Mesenchymal stem cell (in vitro differentiated cells and primary cell): ENCODE measurements around the gene FAM222A.
A peak's percentile ranks its signal among the peaks of the same experiment; 100 is the strongest.

Experiments
- DNase-seq: peaks from one replicate; pipeline ENCODE4 v3.0.0-alpha.2; 2013
- H2AFZ ChIP-seq: one replicate; pipeline ENCODE4 v1.6.1; 2013; ENCODE audit warnings: low read depth, mild to moderate bottlenecking, control low read depth, inconsistent platforms, low read length, moderate library complexity
- H2AK5ac ChIP-seq: 2 replicates; pipeline ENCODE4 v1.6.1; 2013; ENCODE audit warnings: low read length, moderate library complexity, mild to moderate bottlenecking, inconsistent platforms; ENCODE audit not compliant: severe bottlenecking
- H2BK120ac ChIP-seq: one replicate; pipeline ENCODE4 v1.6.1; 2013; ENCODE audit warnings: low read depth, mild to moderate bottlenecking, inconsistent platforms, low read length, moderate library complexity
- H2BK12ac ChIP-seq, 2 experiments: one replicate each; pipeline ENCODE4 v1.6.1; 2013; ENCODE audit warnings: inconsistent platforms in 2 of 2, low read length in 2 of 2, mild to moderate bottlenecking in 2 of 2, moderate library complexity in 2 of 2, control low read depth in 1 of 2
- H2BK15ac ChIP-seq: one replicate; pipeline ENCODE4 v1.6.1; 2013; ENCODE audit warnings: mild to moderate bottlenecking, low read depth, inconsistent platforms; ENCODE audit not compliant: poor library complexity, severe bottlenecking
- H2BK5ac ChIP-seq: 2 replicates; pipeline ENCODE4 v1.6.1; 2013; ENCODE audit warnings: low read depth, mild to moderate bottlenecking, low read length, control low read depth, inconsistent platforms; ENCODE audit not compliant: poor library complexity, severe bottlenecking
- H3K14ac ChIP-seq, 2 experiments: one replicate each; pipeline ENCODE4 v1.6.1; 2013; ENCODE audit warnings: inconsistent platforms in 2 of 2, low read length in 2 of 2, control low read depth in 1 of 2, mild to moderate bottlenecking in 1 of 2, moderate library complexity in 1 of 2
- H3K18ac ChIP-seq, 2 experiments: one replicate each; pipeline ENCODE4 v1.6.1; 2013; ENCODE audit warnings: inconsistent platforms in 2 of 2, low read length in 2 of 2, control low read depth in 1 of 2, low read depth in 1 of 2, mild to moderate bottlenecking in 1 of 2
- H3K23ac ChIP-seq, 2 experiments: one replicate each; pipeline ENCODE4 v1.6.1; 2013; ENCODE audit warnings: inconsistent platforms in 2 of 2, low read length in 2 of 2, mild to moderate bottlenecking in 2 of 2, moderate library complexity in 2 of 2, control low read depth in 1 of 2
- H3K27ac ChIP-seq: 2 replicates; pipeline ENCODE4 v1.5.1; 2013; ENCODE audit warnings: mild to moderate bottlenecking, moderate library complexity, low read length, control low read depth, inconsistent platforms; ENCODE audit not compliant: poor library complexity, severe bottlenecking
- H3K27me3 ChIP-seq, 2 experiments: 2 replicates each; pipeline versions ENCODE4 v1.6.1 to v1.7.0; 2013; ENCODE audit warnings: low read length in 2 of 2, mild to moderate bottlenecking in 2 of 2, moderate library complexity in 2 of 2, control low read depth in 1 of 2, inconsistent platforms in 1 of 2; ENCODE audit not compliant: control insufficient read depth in 1 of 2, insufficient read depth in 1 of 2
- H3K36me3 ChIP-seq, 2 experiments: 2 replicates each; pipeline versions ENCODE4 v1.6.1 to v1.7.0; 2013; ENCODE audit warnings: low read length in 2 of 2, control low read depth in 1 of 2, inconsistent platforms in 1 of 2, low read depth in 1 of 2, mild to moderate bottlenecking in 1 of 2; ENCODE audit not compliant: insufficient read depth in 2 of 2, control insufficient read depth in 1 of 2
- H3K4ac ChIP-seq, 2 experiments: one replicate each; pipeline ENCODE4 v1.6.1; 2013; ENCODE audit warnings: inconsistent platforms in 2 of 2, low read length in 2 of 2, mild to moderate bottlenecking in 2 of 2, moderate library complexity in 2 of 2, control low read depth in 1 of 2, low read depth in 1 of 2
- H3K4me1 ChIP-seq: 2 replicates; pipeline ENCODE4 v1.6.1; 2013; ENCODE audit warnings: low read depth, low read length, control low read depth; ENCODE audit not compliant: control insufficient read depth, insufficient read depth
- H3K4me2 ChIP-seq: 2 replicates; pipeline ENCODE4 v1.6.1; 2013; ENCODE audit warnings: low read length, mild to moderate bottlenecking, inconsistent platforms; ENCODE audit not compliant: poor library complexity, severe bottlenecking
- H3K4me3 ChIP-seq, 2 experiments: 2 replicates each; pipeline versions ENCODE4 v1.5.1 to v1.7.0; 2013; ENCODE audit warnings: low read length in 2 of 2, mild to moderate bottlenecking in 2 of 2, control low read depth in 1 of 2, low read depth in 1 of 2; ENCODE audit not compliant: insufficient read depth in 1 of 2
- H3K79me1 ChIP-seq: replicated peaks from 2 replicates; pipeline ENCODE4 v1.6.1; 2013; ENCODE audit warnings: mild to moderate bottlenecking, control low read depth, low read length, inconsistent platforms; ENCODE audit not compliant: poor library complexity, severe bottlenecking
- H3K9ac ChIP-seq: 2 replicates; pipeline ENCODE4 v1.7.0; 2013; ENCODE audit warnings: mild to moderate bottlenecking, low read length, moderate library complexity
- H3K9me3 ChIP-seq: 2 replicates; pipeline ENCODE4 v1.7.0; 2013; ENCODE audit warnings: mild to moderate bottlenecking, low read length; ENCODE audit not compliant: control insufficient read depth
- H4K8ac ChIP-seq: one replicate; pipeline ENCODE4 v1.6.1; 2013; ENCODE audit warnings: inconsistent platforms, mild to moderate bottlenecking, low read length, moderate library complexity
- H4K91ac ChIP-seq: one replicate; pipeline ENCODE4 v1.6.1; 2013; ENCODE audit warnings: mild to moderate bottlenecking, low read length, inconsistent platforms
- WGBS: methylation state at CpG from one replicate; pipeline ENCODE4 v1.1.7; 2013; ENCODE audit warnings: mixed read lengths; 5-methylcytosine and 5-hydroxymethylcytosine counted together

The FAM222A gene

DNA sequence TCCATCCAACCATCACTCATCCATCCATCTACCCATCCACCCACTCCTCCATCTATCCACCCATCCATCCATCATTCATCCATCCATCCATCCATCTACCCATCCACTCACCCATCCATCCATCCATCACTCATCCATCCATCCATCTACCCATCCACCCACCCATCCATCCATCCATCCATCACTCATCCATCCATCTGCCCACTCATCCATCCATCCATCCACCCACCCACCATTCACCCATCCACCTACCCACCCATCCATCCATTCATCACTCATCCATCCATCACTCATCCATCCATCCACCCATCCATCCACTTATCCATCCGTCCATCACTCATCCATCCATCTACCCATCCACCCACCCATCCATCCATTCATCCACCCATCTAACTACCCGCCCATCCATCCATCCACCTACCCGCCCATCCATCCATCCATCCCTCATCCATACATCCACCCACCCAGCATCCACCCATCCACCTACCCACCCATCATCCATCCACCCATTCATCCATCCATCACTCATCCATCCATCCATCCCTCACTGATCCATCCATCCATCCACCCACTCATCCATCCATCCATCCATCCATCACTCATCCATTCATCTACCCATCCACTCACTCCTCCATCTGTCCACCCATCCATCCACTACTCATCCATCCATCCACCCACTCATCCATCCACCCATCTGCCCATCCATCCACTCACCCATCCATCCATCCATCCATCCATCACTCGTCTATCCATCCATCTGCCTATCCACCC is 95.4 kb downstream of the FAM222A start:
- H3K9me3 ChIP-seq: peaks cover 7% of the 10 kb centered on the region
- H4K91ac ChIP-seq: no peak overlapping the region
- no peak overlapping the region for H2AK5ac ChIP-seq
- H3K4me1 ChIP-seq: no peaks in the 10 kb centered on the region
- no peak overlapping the region for H2BK15ac ChIP-seq
- DNase-seq: no peak
- H2AFZ ChIP-seq: no peak overlapping the region
- peaks cover 0 to 7% of the 10 kb centered on the region in 2 experiments for H3K36me3 ChIP-seq
- no peak overlapping the region for H3K18ac ChIP-seq
- no peak overlapping the region for H4K8ac ChIP-seq
- no peak overlapping the region for H3K9ac ChIP-seq
- no peaks in the 10 kb centered on the region for H3K27me3 ChIP-seq
- no peak overlapping the region for H3K23ac ChIP-seq
- H3K14ac ChIP-seq: no peak overlapping the region
- H2BK120ac ChIP-seq: no peak overlapping the region
- H3K79me1 ChIP-seq: no peaks in the 10 kb centered on the region
- H3K4me3 ChIP-seq: no peak overlapping the region
- H2BK12ac ChIP-seq: no peak overlapping the region
- H3K4me2 ChIP-seq: no peak overlapping the region
- WGBS: 75% methylated on average over 4 of the region's 4 CpGs
- no peak overlapping the region for H3K27ac ChIP-seq
- H2BK5ac ChIP-seq: no peak overlapping the region
- no peak overlapping the region for H3K4ac ChIP-seq

DNA sequence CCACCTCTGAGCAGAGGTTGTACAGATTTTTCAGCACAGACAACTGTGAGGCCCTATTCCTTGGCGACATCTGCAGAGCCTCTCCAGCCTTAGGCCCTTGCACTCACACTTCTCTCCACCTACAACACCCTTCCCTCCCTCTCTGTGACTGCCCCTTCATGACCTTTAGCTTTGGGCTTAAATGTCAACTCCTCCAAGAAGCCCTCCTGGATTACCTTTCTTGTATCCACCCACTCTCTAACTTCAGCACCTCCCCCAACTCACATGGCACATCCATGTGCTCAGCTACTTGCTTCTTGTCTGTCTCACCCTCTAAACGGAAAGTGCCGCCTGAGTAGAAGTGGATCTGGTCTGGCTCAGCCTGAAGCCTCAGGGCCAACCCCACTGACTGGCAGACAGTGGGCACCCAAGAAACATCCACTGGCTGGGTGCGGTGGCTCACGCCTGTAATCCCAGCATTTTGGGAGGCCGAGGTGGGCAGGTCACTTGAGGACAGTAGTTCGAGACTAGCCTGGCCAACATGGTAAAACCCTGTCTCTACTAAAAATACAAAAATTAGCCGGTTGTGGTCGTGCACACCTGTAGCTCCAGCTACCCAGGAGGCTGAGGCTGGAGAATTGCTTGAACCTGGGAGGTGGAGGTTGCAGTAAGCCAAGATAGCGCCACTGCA is 97.5 kb downstream of the FAM222A start:
- Histone ChIP-seq H3K14ac (no peak overlapping the region), H3K4me1 (no peaks in the 10 kb centered on the region), H4K8ac (no peak overlapping the region), H3K79me1 (no peaks in the 10 kb centered on the region), H4K91ac (no peak overlapping the region), H3K9me3 (peaks cover 8% of the 10 kb centered on the region), H2AFZ (no peak overlapping the region), H2BK5ac (no peak overlapping the region), H3K4ac (no peak overlapping the region), H2BK15ac (peak overlapping the region; percentile 77), H2BK12ac (no peak overlapping the region), H2BK120ac (no peak overlapping the region), H3K4me3 (no peak overlapping the region), H3K4me2 (no peak overlapping the region), H3K36me3 (peaks cover 7 to 9% of the 10 kb centered on the region in 2 experiments), H2AK5ac (no peak overlapping the region), H3K18ac (no peak overlapping the region), H3K27ac (no peak overlapping the region), H3K9ac (no peak overlapping the region), H3K27me3 (peaks cover 0 to 5% of the 10 kb centered on the region in 2 experiments), H3K23ac (no peak overlapping the region)
- DNase-seq: no peak
- WGBS: 94% methylated on average over 10 of the region's 10 CpGs

DNA sequence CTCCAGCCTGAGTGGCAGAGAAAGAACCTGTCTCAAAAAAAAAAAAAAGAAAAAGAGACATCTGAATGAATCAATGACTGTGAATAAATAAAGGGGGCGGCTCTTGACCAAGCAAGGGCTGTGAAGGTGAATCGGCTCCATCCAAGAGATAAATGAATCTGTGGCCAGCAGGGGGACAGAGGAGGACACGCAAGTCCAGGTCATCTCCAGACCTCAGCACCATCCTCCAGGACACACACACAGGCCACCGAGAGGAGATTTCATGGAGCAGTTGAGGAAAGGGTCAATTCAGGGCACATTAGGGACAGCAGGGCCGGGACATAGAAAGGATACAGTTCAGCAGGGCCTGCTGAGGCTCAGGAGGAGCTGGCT is 98.0 kb downstream of the FAM222A start:
- Histone ChIP-seq H3K79me1 (no peaks in the 10 kb centered on the region), H3K9ac (no peak overlapping the region), H3K27me3 (peaks cover 0 to 5% of the 10 kb centered on the region in 2 experiments), H3K36me3 (peaks cover 7 to 9% of the 10 kb centered on the region in 2 experiments), H2BK15ac (no peak overlapping the region), H3K27ac (no peak overlapping the region), H3K4me1 (no peaks in the 10 kb centered on the region), H2BK12ac (no peak overlapping the region), H2BK120ac (no peak overlapping the region), H3K23ac (no peak overlapping the region), H3K9me3 (peaks cover 8% of the 10 kb centered on the region), H3K4me2 (no peak overlapping the region), H2AK5ac (no peak overlapping the region), H4K8ac (no peak overlapping the region), H3K18ac (no peak overlapping the region), H3K4me3 (no peak overlapping the region), H3K14ac (no peak overlapping the region), H2BK5ac (no peak overlapping the region), H2AFZ (no peak overlapping the region), H4K91ac (no peak overlapping the region), H3K4ac (no peak overlapping the region)
- no peak for DNase-seq
- 79% methylated on average over 5 of the region's 5 CpGs for WGBS

DNA sequence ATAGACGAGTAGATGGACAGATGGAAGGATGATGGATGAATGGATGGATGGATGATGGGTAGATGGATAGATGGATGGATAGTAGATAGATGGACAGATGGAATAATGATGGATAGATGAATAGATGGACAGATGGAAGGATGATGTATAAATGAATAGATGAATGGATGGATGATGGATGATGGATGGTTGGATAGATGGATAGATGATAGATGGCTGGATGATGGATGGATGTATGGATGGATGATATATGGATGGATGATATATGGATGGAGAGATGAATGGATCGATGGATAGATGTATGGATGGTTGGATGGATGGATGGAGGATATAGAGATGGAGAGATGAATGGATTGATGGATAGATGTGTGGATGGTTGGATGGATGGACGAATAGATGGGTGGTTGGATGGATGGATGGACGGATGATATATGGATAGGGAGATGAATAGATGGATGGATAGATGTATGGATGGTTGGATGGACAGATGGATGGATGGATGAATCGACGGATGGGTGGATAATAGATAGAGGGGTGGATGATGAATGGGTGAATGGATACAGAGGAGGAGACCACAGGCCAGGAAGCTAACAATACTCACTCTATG is 100.3 kb downstream of the FAM222A start:
- no peak overlapping the region for H2BK120ac ChIP-seq
- H3K27ac ChIP-seq: no peak overlapping the region
- peaks cover 7 to 9% of the 10 kb centered on the region in 2 experiments for H3K36me3 ChIP-seq
- no peak overlapping the region for H3K18ac ChIP-seq
- H3K4me2 ChIP-seq: no peak overlapping the region
- H3K4ac ChIP-seq: no peak overlapping the region
- no peaks in the 10 kb centered on the region for H3K4me1 ChIP-seq
- no peak overlapping the region for H2AFZ ChIP-seq
- peaks cover 8% of the 10 kb centered on the region for H3K9me3 ChIP-seq
- H2BK5ac ChIP-seq: no peak overlapping the region
- H2AK5ac ChIP-seq: no peak overlapping the region
- H3K79me1 ChIP-seq: no peaks in the 10 kb centered on the region
- no peak overlapping the region for H2BK15ac ChIP-seq
- H4K8ac ChIP-seq: no peak overlapping the region
- H3K14ac ChIP-seq: no peak overlapping the region
- WGBS: 86% methylated on average over 6 of the region's 6 CpGs
- peaks cover 0 to 14% of the 10 kb centered on the region in 2 experiments for H3K27me3 ChIP-seq
- no peak for DNase-seq
- no peak overlapping the region for H3K23ac ChIP-seq
- no peak overlapping the region for H2BK12ac ChIP-seq
- H3K9ac ChIP-seq: no peak overlapping the region
- no peak overlapping the region for H4K91ac ChIP-seq
- H3K4me3 ChIP-seq: no peak overlapping the region
